OCI-LY7 (cell line): ENCODE data around the gene ZNF81. TPM values are rescaled to one million over a fixed set of nuclear protein-coding genes. Genes with fewer than 3 reads are reported as not detected.
"Not testable (repeated sequence)": the region's sequence is repeated elsewhere in the genome, so short reads cannot be mapped to it uniquely, and the experiment has no call there.

Experiments
- BruUV-seq: library from RNA; stranded (reverse); fragments of 400-500 nt; replicated peaks from 2 replicates; lab custom pipeline; 2021; lab: Mats Ljungman, UMichigan
- CTCF ChIA-PET: fragments of 300-600 bp; sonication (Branson Sonifier 250); formaldehyde crosslinking; loops from one replicate; lab custom pipeline; 2022; ENCODE audit warnings: antibody characterized with exemption; ENCODE audit not compliant: unreplicated experiment; lab: Charles Lee
- POLR2A ChIA-PET: fragments of 300-600 bp; sonication (Branson Sonifier 250); formaldehyde crosslinking; loops from one replicate; lab custom pipeline; 2022; ENCODE audit warnings: antibody characterized with exemption; lab: Charles Lee
- DNase-seq: peaks from one replicate; pipeline ENCODE4 v3.0.0-alpha.2; 2015; ENCODE audit warnings: low spot score
- H2AFZ ChIP-seq: fragments of 200-600 bp; sonication (generic), shearing (Covaris generic); 2 replicates; pipeline ENCODE4 v1.6.1; 2014; ENCODE audit warnings: mild to moderate bottlenecking, antibody characterized with exemption, low read length, moderate library complexity
- H3K27ac ChIP-seq: fragments of 200-600 bp; sonication (generic); 2 replicates; pipeline ENCODE4 v1.5.1; 2014; ENCODE audit warnings: mixed run types, low read depth, mild to moderate bottlenecking, moderate library complexity, low read length, inconsistent platforms; ENCODE audit not compliant: poor library complexity, severe bottlenecking
- H3K36me3 ChIP-seq: fragments of 200-600 bp; sonication (generic); 2 replicates; pipeline ENCODE4 v1.6.1; 2014; ENCODE audit warnings: mild to moderate bottlenecking, antibody characterized with exemption, low read length, moderate library complexity, mixed read lengths; ENCODE audit not compliant: insufficient read depth
- H3K4me1 ChIP-seq: fragments of 200-600 bp; sonication (generic); 2 replicates; pipeline ENCODE4 v1.5.1; 2014; ENCODE audit warnings: mild to moderate bottlenecking, low read length; ENCODE audit not compliant: insufficient read depth, poor library complexity, severe bottlenecking
- H3K4me2 ChIP-seq: fragments of 200-600 bp; sonication (generic); 2 replicates; pipeline ENCODE4 v1.6.1; 2014; ENCODE audit warnings: mild to moderate bottlenecking, low read length
- H3K4me3 ChIP-seq: fragments of 200-600 bp; sonication (generic); 2 replicates; pipeline ENCODE4 v1.5.1; 2014; ENCODE audit warnings: mild to moderate bottlenecking, low read depth, low read length; ENCODE audit not compliant: poor library complexity, severe bottlenecking
- H3K79me2 ChIP-seq: fragments of 200-600 bp; sonication (generic); 2 replicates; pipeline ENCODE4 v1.6.1; 2016; ENCODE audit warnings: low read depth, mild to moderate bottlenecking, low read length, moderate library complexity, mixed read lengths; ENCODE audit not compliant: insufficient read depth
- H3K9me2 ChIP-seq: fragments of 200-600 bp; sonication (generic); 2 replicates; pipeline ENCODE4 v1.6.1; 2016; ENCODE audit warnings: mild to moderate bottlenecking, low read length, mixed read lengths; ENCODE audit not compliant: insufficient read depth
- H3K9me3 ChIP-seq: fragments of 200-600 bp; sonication (generic); 2 replicates; pipeline ENCODE4 v1.6.1; 2014; ENCODE audit warnings: mild to moderate bottlenecking, mixed run types, low read length, mixed read lengths
- H4K20me1 ChIP-seq: fragments of 200-600 bp; sonication (generic); 2 replicates; pipeline ENCODE4 v1.6.1; 2014; ENCODE audit warnings: mild to moderate bottlenecking, antibody characterized with exemption, low read length, moderate library complexity, mixed read lengths; ENCODE audit not compliant: insufficient read depth
- EZH2phosphoT487 ChIP-seq: fragments of 200-600 bp; sonication (generic); IDR thresholded peaks from 2 replicates; pipeline ENCODE4 v1.6.1; 2018; ENCODE audit warnings: low read depth, borderline replicate concordance, mild to moderate bottlenecking, mixed run types, antibody characterized with exemption, low read length, moderate library complexity, mixed read lengths
- intact Hi-C: fragments of 100-400 bp; cut with micrococcal nuclease; formaldehyde crosslinking; loops from one replicate; pipeline ENCODE4 v1.10.0; 2022; ENCODE audit not compliant: unreplicated experiment
- total RNA-seq, 2 experiments: library from RNA; depleted of rRNA in 1 of 2; stranded (reverse); fragments of >200 nt in 1 of 2; shearing (Covaris generic) in 1 of 2; gene quantifications; 2 replicates each; pipeline ENCODE4 v1.2.3, GENCODE V29; 2014 to 2022
- TF ChIP-seq, protein P1 (sequence below): fragments of 200-600 bp; sonication (generic); conservative IDR thresholded peaks from 2 replicates; pipeline ENCODE4 v1.5.1; 2014; ENCODE audit warnings: mild to moderate bottlenecking, antibody characterized with exemption, low read length, moderate library complexity, mixed read lengths

Gene ZNF81
- total RNA-seq, 2 experiments from 2014 or later: 7.1 to 12.8 TPM

DNA sequence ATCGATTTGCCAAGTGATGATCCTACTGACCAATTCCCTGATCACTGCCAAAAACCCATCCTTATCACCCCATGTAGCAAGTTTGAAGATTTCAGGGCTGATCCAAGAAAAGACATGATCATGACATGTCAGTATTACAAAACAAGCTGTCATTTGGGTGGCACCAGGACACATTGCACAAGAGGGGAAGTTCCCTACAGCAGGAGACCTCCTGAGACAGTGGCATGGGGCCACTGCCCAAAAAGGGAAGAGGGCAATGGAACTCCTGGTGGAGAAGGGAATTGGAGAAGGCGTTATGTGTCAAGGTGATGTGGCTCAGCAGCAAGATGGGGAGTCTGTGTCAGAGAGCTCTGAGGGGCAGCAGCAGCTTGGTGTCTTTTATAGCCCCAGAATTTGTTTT is 123.7 kb downstream of the ZNF81 start:
- Histone ChIP-seq H3K4me3 (peak overlapping the region; percentile 27), H3K36me3 (no peaks in the 10 kb centered on the region), H3K27ac (no peak overlapping the region), H3K4me2 (peak overlapping the region; percentile 41), H2AFZ (peak overlapping the region; percentile 25; the same call in 1 of the 2 replicates), H3K9me2 (no peaks in the 10 kb centered on the region), H3K79me2 (no peaks in the 10 kb centered on the region), H4K20me1 (no peaks in the 10 kb centered on the region), H3K9me3 (no peaks in the 10 kb centered on the region), H3K4me1 (peaks cover 21% of the 10 kb centered on the region)
- POLR2A ChIA-PET: no interaction called here
- BruUV-seq: no TSS peak
- TF ChIP-seq, protein P1, sequence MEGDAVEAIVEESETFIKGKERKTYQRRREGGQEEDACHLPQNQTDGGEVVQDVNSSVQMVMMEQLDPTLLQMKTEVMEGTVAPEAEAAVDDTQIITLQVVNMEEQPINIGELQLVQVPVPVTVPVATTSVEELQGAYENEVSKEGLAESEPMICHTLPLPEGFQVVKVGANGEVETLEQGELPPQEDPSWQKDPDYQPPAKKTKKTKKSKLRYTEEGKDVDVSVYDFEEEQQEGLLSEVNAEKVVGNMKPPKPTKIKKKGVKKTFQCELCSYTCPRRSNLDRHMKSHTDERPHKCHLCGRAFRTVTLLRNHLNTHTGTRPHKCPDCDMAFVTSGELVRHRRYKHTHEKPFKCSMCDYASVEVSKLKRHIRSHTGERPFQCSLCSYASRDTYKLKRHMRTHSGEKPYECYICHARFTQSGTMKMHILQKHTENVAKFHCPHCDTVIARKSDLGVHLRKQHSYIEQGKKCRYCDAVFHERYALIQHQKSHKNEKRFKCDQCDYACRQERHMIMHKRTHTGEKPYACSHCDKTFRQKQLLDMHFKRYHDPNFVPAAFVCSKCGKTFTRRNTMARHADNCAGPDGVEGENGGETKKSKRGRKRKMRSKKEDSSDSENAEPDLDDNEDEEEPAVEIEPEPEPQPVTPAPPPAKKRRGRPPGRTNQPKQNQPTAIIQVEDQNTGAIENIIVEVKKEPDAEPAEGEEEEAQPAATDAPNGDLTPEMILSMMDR: no peak
- no peak for TF ChIP-seq EZH2phosphoT487
- CTCF ChIA-PET: no interaction called here
- intact Hi-C loops: no loop called here
- no peak for DNase-seq

DNA sequence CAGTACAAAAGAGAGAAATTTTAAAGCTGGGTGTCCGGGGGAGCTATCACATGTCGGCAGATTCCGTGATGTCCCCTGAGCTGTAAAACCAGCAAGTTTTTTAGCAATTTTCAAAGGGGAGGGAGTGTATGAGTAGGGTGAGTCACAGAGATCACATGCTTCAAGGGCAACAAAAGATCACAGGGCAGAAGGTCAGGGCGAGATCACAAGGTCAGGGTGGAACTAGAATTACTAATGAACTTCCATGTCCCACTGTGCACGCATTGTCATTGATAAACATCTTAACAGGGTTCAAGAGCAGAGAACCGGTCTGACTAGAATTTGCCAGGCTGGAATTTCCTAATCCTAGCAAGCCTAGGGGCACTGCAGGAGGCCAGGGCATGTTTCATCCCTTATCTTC is 125.1 kb downstream of the ZNF81 start:
- DNase-seq, BruUV-seq, H2AFZ ChIP-seq, POLR2A ChIA-PET, H3K9me2 ChIP-seq, H3K79me2 ChIP-seq, H3K4me3 ChIP-seq, H3K9me3 ChIP-seq, H4K20me1 ChIP-seq, H3K4me2 ChIP-seq, H3K27ac ChIP-seq, intact Hi-C loops, H3K36me3 ChIP-seq, CTCF ChIA-PET: not testable (repeated sequence)
- peaks cover 21% of the 10 kb centered on the region for H3K4me1 ChIP-seq

DNA sequence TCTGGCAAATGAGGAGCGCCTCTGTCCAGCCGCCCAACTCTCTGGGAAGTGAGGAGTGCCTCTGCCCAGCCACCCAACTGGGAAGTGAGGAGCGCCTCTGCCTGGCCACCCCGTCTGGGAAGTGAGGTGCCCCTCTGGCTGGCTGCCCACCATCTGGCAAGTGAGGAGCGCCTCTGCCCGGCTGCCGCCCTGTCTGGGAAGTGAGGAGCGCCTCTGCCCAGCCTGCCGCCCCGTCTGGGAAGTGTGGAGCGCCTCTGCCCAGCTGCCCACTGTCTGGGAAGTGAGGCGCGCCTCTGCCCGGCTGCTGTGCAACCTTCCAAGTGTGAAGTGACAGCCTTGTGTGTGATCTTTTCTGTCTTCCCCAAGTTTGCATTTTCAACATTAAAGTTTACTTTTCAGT is 128.8 kb downstream of the ZNF81 start:
- H3K4me3 ChIP-seq, BruUV-seq, DNase-seq, H2AFZ ChIP-seq, CTCF ChIA-PET, H3K27ac ChIP-seq, H3K36me3 ChIP-seq, H3K9me3 ChIP-seq, H4K20me1 ChIP-seq, H3K9me2 ChIP-seq, H3K79me2 ChIP-seq, intact Hi-C loops, H3K4me2 ChIP-seq: not testable (repeated sequence)
- H3K4me1 ChIP-seq: peaks cover 10% of the 10 kb centered on the region
- POLR2A ChIA-PET: interaction anchor here (0.6 kb wide), 1 partner anchor 24 kb away, joined by 4 read pairs; no protein-coding TSS in a partner anchor

Other genes with a start within 250 kb of the ZNF81 start
- not detected in 2 replicates for gene SYN1, start 217.0 kb upstream of the ZNF81 start, total RNA-seq (2014; rRNA removed; shearing (Covaris generic))
- not detected in 2 replicates for gene SYN1, start 217.0 kb upstream of the ZNF81 start, total RNA-seq (2022)
- gene CFP, start 207.0 kb upstream of the ZNF81 start, total RNA-seq (2014; rRNA removed; shearing (Covaris generic)): 2.0 and 4.7 TPM in 2 replicates
- gene CFP, start 207.0 kb upstream of the ZNF81 start, total RNA-seq (2022): 4.1 and 4.2 TPM in 2 replicates
- gene ELK1, start 186.3 kb upstream of the ZNF81 start, total RNA-seq (2014; rRNA removed; shearing (Covaris generic)): 23.0 and 23.3 TPM in 2 replicates
- gene ELK1, start 186.3 kb upstream of the ZNF81 start, total RNA-seq (2022): 49.7 and 51.0 TPM in 2 replicates
- 250 and 284 TPM in 2 replicates for gene UXT, start 177.7 kb upstream of the ZNF81 start, total RNA-seq (2014; rRNA removed; shearing (Covaris generic))
- 171 and 201 TPM in 2 replicates for gene UXT, start 177.7 kb upstream of the ZNF81 start, total RNA-seq (2022)
- 5.0 and 6.1 TPM in 2 replicates for gene ZNF182, start 167.1 kb downstream of the ZNF81 start, total RNA-seq (2014; rRNA removed; shearing (Covaris generic))
- gene ZNF182, start 167.1 kb downstream of the ZNF81 start, total RNA-seq (2022): 9.7 and 9.8 TPM in 2 replicates
- not detected in 2 replicates for gene SPACA5, start 170.1 kb downstream of the ZNF81 start, total RNA-seq (2014; rRNA removed; shearing (Covaris generic))
- gene SPACA5, start 170.1 kb downstream of the ZNF81 start, total RNA-seq (2022): not detected in 2 replicates
- 2.7 and 4.0 TPM in 2 replicates for gene ZNF630, start 234.7 kb downstream of the ZNF81 start, total RNA-seq (2014; rRNA removed; shearing (Covaris generic))
- 1.3 and 1.9 TPM in 2 replicates for gene ZNF630, start 234.7 kb downstream of the ZNF81 start, total RNA-seq (2022)